HepG2 (cell line): Measurements from ENCODE around the gene RNF213. TPM values are rescaled to one million over a fixed set of nuclear protein-coding genes. Genes with fewer than 3 reads are reported as not detected.
A peak's percentile ranks its signal among the peaks of the same experiment; 100 is the strongest.

Source experiments
- ARID4A ChIP-seq: sonication (generic); formaldehyde crosslinking; IDR thresholded peaks from 2 replicates; pipeline ENCODE4 v1.5.0; 2020; ENCODE audit warnings: mild to moderate bottlenecking, missing genetic modification reagents, borderline replicate concordance
- CCAR2 ChIP-seq: fragments of 200-400 bp; formaldehyde crosslinking; optimal IDR thresholded peaks from 2 replicates; pipeline ENCODE3; 2018; ENCODE audit warnings: low read depth, mild to moderate bottlenecking, low read length, moderate library complexity
- FOXO1 ChIP-seq: sonication (generic); formaldehyde crosslinking; IDR thresholded peaks from 2 replicates; pipeline ENCODE4 v1.4.0; 2020; ENCODE audit warnings: missing genetic modification reagents
- KDM1A ChIP-seq: IDR thresholded peaks from 2 replicates; pipeline ENCODE4 v1.6.1; 2016; ENCODE audit warnings: missing compliant biosample characterization
- ZNF670 ChIP-seq: sonication (generic); formaldehyde crosslinking; IDR thresholded peaks from 2 replicates; pipeline ENCODE4 v1.8.0; 2022; ENCODE audit warnings: mild to moderate bottlenecking, missing genetic modification reagents, borderline replicate concordance
- ZNF704 ChIP-seq: sonication (generic); formaldehyde crosslinking; IDR thresholded peaks from 2 replicates; pipeline ENCODE4 v1.8.1; 2023; ENCODE audit warnings: mild to moderate bottlenecking, inconsistent platforms, moderate library complexity, missing genetic modification reagents, borderline replicate concordance
- polyA plus RNA-seq, 8 experiments: library from polyadenylated mRNA; depleted of rRNA in 3 of 8; stranded (reverse) in 7 of 8; unstranded in 1 of 8; fragments of >200 nt; fragmentation: Illumina TruSeq in 4 of 8; extraction: Trizol in 4 of 8; gene quantifications; 2 replicates each; pipeline versions ENCODE4 v1.2.1 to v1.2.3, GENCODE V29; 2011 to 2016; ENCODE audit warnings: low read depth in 4 of 8, missing spikeins in 1 of 8, mixed read lengths in 1 of 8; ENCODE audit not compliant: insufficient read depth in 1 of 8
- total RNA-seq, 5 experiments: library from RNA; depleted of rRNA; stranded (reverse); fragments of >200 nt; fragmentation: Illumina TruSeq; extraction: Trizol; gene quantifications; 2 replicates each; pipeline ENCODE4 v1.2.3, GENCODE V29; 2016; ENCODE audit warnings: low read depth in 1 of 5
- TF ChIP-seq, protein P1 (sequence below): sonication (generic); formaldehyde crosslinking; IDR thresholded peaks from 2 replicates; pipeline ENCODE4 v1.9.0; 2022; ENCODE audit warnings: low read depth, missing genetic modification reagents

Gene RNF213
- total and polyA plus RNA-seq, 2 of the 13 experiments (the other 11 are each of a cell fraction or from before 2014, with no cell fraction given), result 38.6 to 38.7 TPM

DNA sequence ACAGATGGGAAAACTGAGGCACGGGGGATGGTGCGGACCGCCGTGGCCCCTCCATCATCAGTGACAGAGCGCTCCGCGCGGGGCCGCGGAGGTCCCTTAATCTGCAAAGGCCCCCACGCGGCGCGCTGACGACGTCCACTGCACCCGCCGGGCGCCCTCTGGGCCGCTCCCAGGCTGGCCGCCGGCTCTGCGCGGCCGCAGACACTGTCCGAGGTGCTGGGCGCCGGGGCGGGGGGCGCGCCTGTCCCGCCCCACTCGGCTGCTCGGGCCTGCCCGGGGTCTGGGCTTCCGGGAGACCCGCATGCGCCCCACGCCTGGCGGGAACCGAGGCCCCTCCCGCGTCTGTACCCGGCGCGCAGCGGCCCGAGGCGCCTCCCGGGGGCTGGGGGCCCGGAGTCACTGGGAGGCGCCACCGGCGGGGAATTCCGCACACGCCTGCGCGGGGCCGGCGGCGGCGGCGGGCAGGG is 550 bp upstream of the RNF213 start (continued):
- TF ChIP-seq ARID4A (CRISPR knock-in tag) (0 out of 2 replicates have a peak, but pooled peaks have one; percentile 44), CCAR2 (no peak), ZNF670 (CRISPR knock-in tag) (peak; percentile 49; the same call in 1 of the 2 replicates), ZNF704 (CRISPR knock-in tag) (0 out of 2 replicates have a peak, but pooled peaks have one; percentile 29), KDM1A (no peak), FOXO1 (CRISPR knock-in tag) (peak; percentile 40; the same call in 1 of the 2 replicates)
- TF ChIP-seq, protein P1, sequence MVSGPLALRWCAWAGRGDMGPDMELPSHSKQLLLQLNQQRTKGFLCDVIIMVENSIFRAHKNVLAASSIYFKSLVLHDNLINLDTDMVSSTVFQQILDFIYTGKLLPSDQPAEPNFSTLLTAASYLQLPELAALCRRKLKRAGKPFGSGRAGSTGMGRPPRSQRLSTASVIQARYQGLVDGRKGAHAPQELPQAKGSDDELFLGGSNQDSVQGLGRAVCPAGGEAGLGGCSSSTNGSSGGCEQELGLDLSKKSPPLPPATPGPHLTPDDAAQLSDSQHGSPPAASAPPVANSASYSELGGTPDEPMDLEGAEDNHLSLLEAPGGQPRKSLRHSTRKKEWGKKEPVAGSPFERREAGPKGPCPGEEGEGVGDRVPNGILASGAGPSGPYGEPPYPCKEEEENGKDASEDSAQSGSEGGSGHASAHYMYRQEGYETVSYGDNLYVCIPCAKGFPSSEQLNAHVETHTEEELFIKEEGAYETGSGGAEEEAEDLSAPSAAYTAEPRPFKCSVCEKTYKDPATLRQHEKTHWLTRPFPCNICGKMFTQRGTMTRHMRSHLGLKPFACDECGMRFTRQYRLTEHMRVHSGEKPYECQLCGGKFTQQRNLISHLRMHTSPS, result no peak
